K562 (cell line): ENCODE results near the gene KSR2. TPM values are rescaled to one million over a fixed set of nuclear protein-coding genes. Genes with fewer than 3 reads are reported as not detected.

ENCODE experiments used
- ATAC-seq: fragments of 200-7000 bp; cut with Tn5 transposase; 3 replicates; pipeline ENCODE4 v1.9.1; 2020; ENCODE audit warnings: moderate library complexity
- BruUV-seq: library from RNA; stranded (reverse); fragments of 400-500 nt; replicated peaks from 2 replicates; lab custom pipeline; 2021; lab: Mats Ljungman, UMichigan
- CTCF ChIA-PET: fragments of 300-600 bp; formaldehyde crosslinking; extraction: SDS; loops from one replicate; lab custom pipeline; 2021; ENCODE audit warnings: low intra/inter-chr PET ratio; lab: Yijun Ruan, JAX
- POLR2A ChIA-PET: fragments of 300-600, 350-650 bp; sonication (Branson Sonifier 250); formaldehyde crosslinking; extraction: SDS; loops from one replicate; lab custom pipeline; 2021; ENCODE audit warnings: antibody characterized with exemption, inconsistent platforms; lab: Yijun Ruan, JAX
- DNase-seq, 4 experiments: peaks; one replicate each; pipeline versions ENCODE4 v3.0.0 to v3.0.0-alpha.2; 2011 to 2018; ENCODE audit warnings: low spot score in 3 of 4, mixed read lengths in 3 of 4; ENCODE audit errors: extremely low read depth in 1 of 4
- FAIRE-seq: peaks from 2 replicates; lab custom pipeline; 2011; peaks lifted over from hg19 to GRCh38; lab: Jason Lieb, UNC
- H2AFZ ChIP-seq: 2 replicates; pipeline ENCODE4 v1.6.0; 2011; ENCODE audit warnings: low read depth, low read length, control low read depth, inconsistent platforms
- H3K27ac ChIP-seq: fragments of 200-600 bp; 3 replicates; pipeline ENCODE4 v1.8.0; 2011; ENCODE audit warnings: low read depth, mild to moderate bottlenecking, control low read depth, inconsistent platforms, low read length, moderate library complexity, mixed read lengths; ENCODE audit errors: extremely low read depth
- H3K27me3 ChIP-seq, 2 experiments: fragments of 300-600 bp in 1 of 2; 2 replicates in 1 of 2; 3 replicates in 1 of 2; pipeline versions ENCODE4 v1.6.0 to v1.8.0; 2011; ENCODE audit warnings: inconsistent platforms in 2 of 2, low read length in 2 of 2, mild to moderate bottlenecking in 1 of 2, mixed read lengths in 1 of 2, moderate library complexity in 1 of 2; ENCODE audit not compliant: control insufficient read depth in 2 of 2, insufficient read depth in 2 of 2
- H3K36me3 ChIP-seq: fragments of 300-600 bp; 3 replicates; pipeline ENCODE4 v1.8.0; 2011; ENCODE audit warnings: mild to moderate bottlenecking, low read length, inconsistent platforms; ENCODE audit not compliant: control insufficient read depth, insufficient read depth
- H3K4me1 ChIP-seq, 2 experiments: fragments of 200-600 bp in 1 of 2; replicated peaks in 1 of 2; 2 replicates in 1 of 2; 3 replicates in 1 of 2; pipeline versions ENCODE4 v1.5.1 to v1.8.0; 2011; ENCODE audit warnings: inconsistent platforms in 2 of 2, low read length in 2 of 2, mild to moderate bottlenecking in 1 of 2, mixed read lengths in 1 of 2, moderate library complexity in 1 of 2; ENCODE audit not compliant: control insufficient read depth in 2 of 2, insufficient read depth in 2 of 2
- H3K4me2 ChIP-seq: 2 replicates; pipeline ENCODE4 v1.6.1; 2011; ENCODE audit warnings: low read length, control low read depth, inconsistent platforms, mixed read lengths; ENCODE audit not compliant: insufficient read depth
- H3K4me3 ChIP-seq: fragments of 200-600 bp; sonication (generic), shearing (Covaris generic); 2 replicates; pipeline ENCODE4 v1.5.1; 2016; ENCODE audit warnings: control low read depth, inconsistent platforms
- H3K79me2 ChIP-seq: fragments of 200-600 bp; 3 replicates; pipeline ENCODE4 v1.8.0; 2011; ENCODE audit warnings: low read length, inconsistent platforms; ENCODE audit not compliant: control insufficient read depth, insufficient read depth
- H3K9ac ChIP-seq, 2 experiments: 2 replicates each; pipeline versions ENCODE4 v1.6.0 to v1.6.1; 2011; ENCODE audit warnings: low read depth in 2 of 2, low read length in 2 of 2, control low read depth in 1 of 2, inconsistent platforms in 1 of 2, mild to moderate bottlenecking in 1 of 2, mixed read lengths in 1 of 2; ENCODE audit not compliant: insufficient read depth in 1 of 2
- H3K9me1 ChIP-seq: one replicate; pipeline ENCODE4 v1.6.0; 2011; ENCODE audit warnings: inconsistent platforms, mild to moderate bottlenecking, low read length, moderate library complexity; ENCODE audit not compliant: control insufficient read depth, insufficient read depth
- H3K9me3 ChIP-seq: replicated peaks from 2 replicates; pipeline ENCODE4 v1.5.1; 2011; ENCODE audit warnings: low read depth, low read length, inconsistent platforms; ENCODE audit not compliant: control insufficient read depth, insufficient read depth
- H4K20me1 ChIP-seq: replicated peaks from 2 replicates; pipeline ENCODE4 v1.6.1; 2011; ENCODE audit warnings: low read length, inconsistent platforms, mixed read lengths; ENCODE audit not compliant: control insufficient read depth, insufficient read depth
- CBFB ChIP-seq: sonication (generic); formaldehyde crosslinking; IDR thresholded peaks from 2 replicates; pipeline ENCODE4 v1.4.0; 2020; ENCODE audit warnings: mild to moderate bottlenecking, missing genetic modification reagents
- ETV6 ChIP-seq, 3 experiments: fragments of 150-350 bp in 1 of 3; sonication (generic) in 1 of 3; formaldehyde crosslinking in 1 of 3; IDR thresholded peaks; 2 replicates each; pipeline versions ENCODE4 v1.6.1 to v1.8.0; 2014 to 2022; ENCODE audit warnings: borderline replicate concordance in 2 of 3, low read depth in 2 of 3, antibody characterized with exemption in 1 of 3, low read length in 1 of 3, mild to moderate bottlenecking in 1 of 3, missing genetic modification reagents in 1 of 3
- KDM1A ChIP-seq, 2 experiments: fragments of 450-650 bp; IDR thresholded peaks; 2 replicates each; pipeline ENCODE4 v1.6.1; 2016; ENCODE audit warnings: mild to moderate bottlenecking in 2 of 2
- MYC ChIP-seq, 2 experiments: fragments of 250-450 bp in 1 of 2; sonication (Bioruptor Pico) in 1 of 2; IDR thresholded peaks; 2 replicates each; pipeline versions ENCODE4 v1.5.1 to v1.6.1; 2012 to 2021; ENCODE audit warnings: low read depth in 2 of 2, borderline replicate concordance in 1 of 2, improper control_type of control experiment in 1 of 2, low read length in 1 of 2, mild to moderate bottlenecking in 1 of 2, moderate library complexity in 1 of 2
- RBM17 ChIP-seq: fragments of 200-400 bp; formaldehyde crosslinking; IDR thresholded peaks from 2 replicates; pipeline ENCODE4 v1.6.1; 2017; ENCODE audit warnings: low read depth, mild to moderate bottlenecking, low read length, borderline replicate concordance
- RUNX1 ChIP-seq: sonication (generic); IDR thresholded peaks from 2 replicates; pipeline ENCODE4 v1.6.1; 2016; ENCODE audit warnings: antibody characterized with exemption, low read depth
- SIX5 ChIP-seq, 2 experiments: IDR thresholded peaks; 2 replicates each; pipeline ENCODE4 v1.6.1; 2011; ENCODE audit warnings: low read length in 2 of 2, borderline replicate concordance in 1 of 2, low read depth in 1 of 2, mild to moderate bottlenecking in 1 of 2, moderate library complexity in 1 of 2; ENCODE audit not compliant: insufficient read depth in 1 of 2
- YY1 ChIP-seq, 3 experiments: IDR thresholded peaks; 2 replicates each; pipeline ENCODE4 v1.6.1; 2011; ENCODE audit warnings: low read length in 2 of 3, mild to moderate bottlenecking in 2 of 3, moderate library complexity in 2 of 3, borderline replicate concordance in 1 of 3, control low read depth in 1 of 3, low read depth in 1 of 3; ENCODE audit not compliant: insufficient read depth in 3 of 3, insufficient replicate concordance in 2 of 3, control insufficient read depth in 1 of 3, insufficient read length in 1 of 3; ENCODE audit errors: extremely low read depth in 1 of 3
- ZNF23 ChIP-seq: fragments of 250-450 bp; sonication (Bioruptor Pico); IDR thresholded peaks from 2 replicates; pipeline ENCODE4 v1.4.0; 2020; ENCODE audit warnings: mild to moderate bottlenecking
- ZNF431 ChIP-seq: sonication (generic); formaldehyde crosslinking; IDR thresholded peaks from 2 replicates; pipeline ENCODE4 v1.8.0; 2022; ENCODE audit warnings: mild to moderate bottlenecking, missing genetic modification reagents
- ZNF696 ChIP-seq: fragments of 250-450 bp; sonication (Bioruptor Pico); conservative IDR thresholded peaks from 2 replicates; pipeline ENCODE4 v1.4.0; 2020; ENCODE audit warnings: mild to moderate bottlenecking, moderate library complexity
- in situ Hi-C: fragments of 300-500 bp; cut with MboI; formaldehyde crosslinking; loops from 4 replicates; pipeline ENCODE4 v1.15.0; 2018; ENCODE audit warnings: inconsistent platforms, mixed read lengths
- intact Hi-C: fragments of 100-400 bp; cut with micrococcal nuclease; formaldehyde crosslinking; loops from 2 replicates; pipeline ENCODE4 v1.14.2; 2022
- polyA plus RNA-seq, 8 experiments: library from polyadenylated mRNA; depleted of rRNA in 4 of 8; stranded (reverse) in 5 of 8; unstranded in 3 of 8; fragments of >200 nt; fragmentation: Nextera tagmentation in 2 of 8; fragmentation: Illumina TruSeq in 1 of 8; extraction: Ambion mirVana in 2 of 8; extraction: Trizol in 1 of 8; gene quantifications; 2 replicates each; pipeline versions ENCODE4 v1.2.1 to v1.2.3, GENCODE V29; 2011 to 2014; ENCODE audit warnings: inconsistent platforms in 1 of 8, missing spikeins in 1 of 8
- total RNA-seq, 7 experiments: library from RNA; depleted of rRNA in 6 of 7; stranded (reverse); fragments of >200 nt in 6 of 7; fragmentation: Illumina TruSeq in 2 of 7; extraction: Trizol in 2 of 7; gene quantifications; 2 replicates each; pipeline versions ENCODE4 v1.2.1 to v1.2.3, GENCODE V29; 2011 to 2021; ENCODE audit warnings: low replicate concordance in 1 of 7
- TF ChIP-seq, protein P1 (sequence below): fragments of 450-650 bp; IDR thresholded peaks from 2 replicates; pipeline ENCODE4 v1.6.1; 2016; ENCODE audit warnings: low read depth, mild to moderate bottlenecking, moderate library complexity
- TF ChIP-seq, protein P2 (sequence below), 2 experiments: IDR thresholded peaks; 2 replicates each; pipeline ENCODE4 v1.6.1; 2012; ENCODE audit warnings: improper control_type of control experiment in 2 of 2, low read depth in 2 of 2, low read length in 2 of 2, borderline replicate concordance in 1 of 2
- TF ChIP-seq, protein P3 (sequence below): IDR thresholded peaks from 3 replicates; pipeline ENCODE4 v1.6.1; 2011; ENCODE audit warnings: borderline replicate concordance, mild to moderate bottlenecking; ENCODE audit not compliant: insufficient read length, insufficient read depth

KSR2 gene
- total and polyA plus RNA-seq, 9 of the 15 experiments (the other 6 are each of a cell fraction or from before 2014, with no cell fraction given) = not detected

DNA sequence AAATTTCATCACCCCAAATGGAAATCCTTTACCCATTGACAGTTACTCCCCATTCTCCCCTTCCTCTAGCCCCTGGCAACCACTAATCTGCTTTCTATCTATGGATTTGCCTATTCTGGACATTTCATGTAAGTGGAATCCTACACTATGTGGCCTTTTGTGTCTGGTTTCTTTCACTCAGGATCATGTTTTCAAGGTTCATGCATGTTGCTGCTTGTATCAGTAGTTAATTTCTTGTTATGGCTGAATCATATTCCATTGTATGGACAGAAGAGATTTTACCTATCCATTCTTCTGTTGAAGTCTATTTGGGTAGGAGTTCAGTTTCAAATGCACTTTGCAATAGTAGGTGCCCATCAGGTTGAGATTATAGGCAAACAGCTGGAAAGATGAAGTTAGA, 49.1 kb upstream of the KSR2 start:
- Histone ChIP-seq H3K4me1 (peaks cover 13 to 33% of the 10 kb centered on the region in 2 experiments), H3K4me3 (peak overlapping the region; percentile 57), H2AFZ (no peak overlapping the region), H3K36me3 (peaks cover 54% of the 10 kb centered on the region), H3K4me2 (peak overlapping the region; percentile 85), H3K9ac (peak overlapping the region in 1 of 2 experiments; percentile 92; a peak in 2 of 4 replicates), H3K9me1 (no peaks in the 10 kb centered on the region), H3K9me3 (no peaks in the 10 kb centered on the region), H4K20me1 (no peaks in the 10 kb centered on the region), H3K27me3 (no peaks in the 10 kb centered on the region), H3K27ac (peak overlapping the region; percentile 87; the same call in 2 of the 3 replicates), H3K79me2 (peaks cover 42% of the 10 kb centered on the region)
- in situ Hi-C loops = no loop called here
- ATAC-seq (no peak), DNase-seq (no peak), FAIRE-seq (no peak)
- CTCF ChIA-PET = no interaction called here
- intact Hi-C loops = no loop called here
- BruUV-seq = no TSS peak
- POLR2A ChIA-PET = interaction anchor here (0.7 to 2.0 kb wide), 4 partner anchors 8 to 32 kb away, joined by 3 to 13 read pairs (median 4); no protein-coding TSS in a partner anchor
- TF ChIP-seq RBM17 (no peak), RUNX1 (no peak), ETV6 (IDR thresholded peaks at IDR 0.05; ENCODE audit: borderline replicate concordance in 1 of 2, low read depth in 2 of 2, low read length in 1 of 2) (no peak), ETV6 (CRISPR knock-in tag; IDR thresholded peaks at IDR 0.05; ENCODE audit: borderline replicate concordance) (no peak), KDM1A (IDR thresholded peaks at IDR 0.05) (no peak), SIX5 (IDR thresholded peaks at IDR 0.05; ENCODE audit: borderline replicate concordance in 1 of 2, insufficient read depth in 1 of 2, low read depth in 1 of 2, low read length in 2 of 2) (no peak), CBFB (no peak), ZNF431 (no peak), YY1 (IDR thresholded peaks at IDR 0.05; ENCODE audit: borderline replicate concordance in 1 of 3, control insufficient read depth in 1 of 3, extremely low read depth in 1 of 3, insufficient read depth in 3 of 3, insufficient read length in 1 of 3, insufficient replicate concordance in 2 of 3, low read depth in 1 of 3, low read length in 2 of 3) (no peak), ZNF23 (no peak), MYC (IDR thresholded peaks at IDR 0.05; ENCODE audit: low read depth, low read length) (no peak), MYC (CRISPR knock-in tag; IDR thresholded peaks at IDR 0.05; ENCODE audit: borderline replicate concordance, low read depth) (no peak), ZNF696 (CRISPR knock-in tag) (no peak)
- TF ChIP-seq, protein P1, sequence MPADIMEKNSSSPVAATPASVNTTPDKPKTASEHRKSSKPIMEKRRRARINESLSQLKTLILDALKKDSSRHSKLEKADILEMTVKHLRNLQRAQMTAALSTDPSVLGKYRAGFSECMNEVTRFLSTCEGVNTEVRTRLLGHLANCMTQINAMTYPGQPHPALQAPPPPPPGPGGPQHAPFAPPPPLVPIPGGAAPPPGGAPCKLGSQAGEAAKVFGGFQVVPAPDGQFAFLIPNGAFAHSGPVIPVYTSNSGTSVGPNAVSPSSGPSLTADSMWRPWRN = no peak
- TF ChIP-seq, protein P2, sequence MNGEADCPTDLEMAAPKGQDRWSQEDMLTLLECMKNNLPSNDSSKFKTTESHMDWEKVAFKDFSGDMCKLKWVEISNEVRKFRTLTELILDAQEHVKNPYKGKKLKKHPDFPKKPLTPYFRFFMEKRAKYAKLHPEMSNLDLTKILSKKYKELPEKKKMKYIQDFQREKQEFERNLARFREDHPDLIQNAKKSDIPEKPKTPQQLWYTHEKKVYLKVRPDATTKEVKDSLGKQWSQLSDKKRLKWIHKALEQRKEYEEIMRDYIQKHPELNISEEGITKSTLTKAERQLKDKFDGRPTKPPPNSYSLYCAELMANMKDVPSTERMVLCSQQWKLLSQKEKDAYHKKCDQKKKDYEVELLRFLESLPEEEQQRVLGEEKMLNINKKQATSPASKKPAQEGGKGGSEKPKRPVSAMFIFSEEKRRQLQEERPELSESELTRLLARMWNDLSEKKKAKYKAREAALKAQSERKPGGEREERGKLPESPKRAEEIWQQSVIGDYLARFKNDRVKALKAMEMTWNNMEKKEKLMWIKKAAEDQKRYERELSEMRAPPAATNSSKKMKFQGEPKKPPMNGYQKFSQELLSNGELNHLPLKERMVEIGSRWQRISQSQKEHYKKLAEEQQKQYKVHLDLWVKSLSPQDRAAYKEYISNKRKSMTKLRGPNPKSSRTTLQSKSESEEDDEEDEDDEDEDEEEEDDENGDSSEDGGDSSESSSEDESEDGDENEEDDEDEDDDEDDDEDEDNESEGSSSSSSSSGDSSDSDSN (IDR thresholded peaks at IDR 0.05; ENCODE audit: borderline replicate concordance in 1 of 2, low read depth in 2 of 2, low read length in 2 of 2) = no peak
- TF ChIP-seq, protein P3, sequence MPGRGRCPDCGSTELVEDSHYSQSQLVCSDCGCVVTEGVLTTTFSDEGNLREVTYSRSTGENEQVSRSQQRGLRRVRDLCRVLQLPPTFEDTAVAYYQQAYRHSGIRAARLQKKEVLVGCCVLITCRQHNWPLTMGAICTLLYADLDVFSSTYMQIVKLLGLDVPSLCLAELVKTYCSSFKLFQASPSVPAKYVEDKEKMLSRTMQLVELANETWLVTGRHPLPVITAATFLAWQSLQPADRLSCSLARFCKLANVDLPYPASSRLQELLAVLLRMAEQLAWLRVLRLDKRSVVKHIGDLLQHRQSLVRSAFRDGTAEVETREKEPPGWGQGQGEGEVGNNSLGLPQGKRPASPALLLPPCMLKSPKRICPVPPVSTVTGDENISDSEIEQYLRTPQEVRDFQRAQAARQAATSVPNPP = no peak
